ENCODE data around the gene PTPRT. TPM values are rescaled to one million over a fixed set of nuclear protein-coding genes. Genes with fewer than 3 reads are reported as not detected.
A peak's percentile ranks its signal among the peaks of the same experiment; 100 is the strongest.

Gene PTPRT
- polyA plus RNA-seq, 2 of the 4 experiments (the other 2 are of a cell fraction), result not detected

- no peaks in the 10 kb centered on the region for H3K9me3 ChIP-seq
- TF ChIP-seq ESRRA (IDR thresholded peaks at IDR 0.05; ENCODE audit: borderline replicate concordance, low read length) (no peak), EHF (CRISPR knock-in tag; IDR thresholded peaks at IDR 0.05) (no peak), CEBPB (IDR thresholded peaks at IDR 0.05) (no peak), PBX3 (IDR thresholded peaks at IDR 0.05) (no peak)
- no peaks in the 10 kb centered on the region for H3K4me1 ChIP-seq
- no peak for ATAC-seq
- WGBS (ENCODE audit: missing lambda C conversion rate), result 2% methylated on average over 4 of the region's 4 CpGs
- DNase-seq (ENCODE audit: low read depth in 1 of 2, low spot score in 1 of 2), result no peak
- FAIRE-seq, result no peak
- CTCF ChIA-PET, result interaction anchor here (0.5 kb wide), 1 partner anchor 25 kb away, joined by 3 read pairs; no protein-coding TSS in a partner anchor
- no peak overlapping the region for H3K4me2 ChIP-seq
- H3K27ac ChIP-seq, result no peak overlapping the region
- POLR2A ChIA-PET, result no interaction called here
- no peak overlapping the region for H3K4me3 ChIP-seq
Observed at GRCh38 chr20:43237651-43238168, 48.0 kb upstream of the PTPRT start.

GRCh38 chr20:43235998-43236397 lies 46.3 kb upstream of the PTPRT start:
- no peak for TF ChIP-seq CHD2 (IDR thresholded peaks at IDR 0.05; ENCODE audit: low read length, partially characterized antibody)
- peak; percentile 79 for TF ChIP-seq MAFK (IDR thresholded peaks at IDR 0.05; ENCODE audit: partially characterized antibody)
- no peak for TF ChIP-seq SREBF2 (IDR thresholded peaks at IDR 0.05)
- TF ChIP-seq, protein P1, sequence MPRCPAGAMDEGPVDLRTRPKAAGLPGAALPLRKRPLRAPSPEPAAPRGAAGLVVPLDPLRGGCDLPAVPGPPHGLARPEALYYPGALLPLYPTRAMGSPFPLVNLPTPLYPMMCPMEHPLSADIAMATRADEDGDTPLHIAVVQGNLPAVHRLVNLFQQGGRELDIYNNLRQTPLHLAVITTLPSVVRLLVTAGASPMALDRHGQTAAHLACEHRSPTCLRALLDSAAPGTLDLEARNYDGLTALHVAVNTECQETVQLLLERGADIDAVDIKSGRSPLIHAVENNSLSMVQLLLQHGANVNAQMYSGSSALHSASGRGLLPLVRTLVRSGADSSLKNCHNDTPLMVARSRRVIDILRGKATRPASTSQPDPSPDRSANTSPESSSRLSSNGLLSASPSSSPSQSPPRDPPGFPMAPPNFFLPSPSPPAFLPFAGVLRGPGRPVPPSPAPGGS (IDR thresholded peaks at IDR 0.05), result no peak
- TF ChIP-seq HOXB5 (CRISPR knock-in tag; IDR thresholded peaks at IDR 0.05), result no peak
- TF ChIP-seq CBX2 (IDR thresholded peaks at IDR 0.05; ENCODE audit: borderline replicate concordance, low read depth), result no peak
- TF ChIP-seq BHLHE40 (IDR thresholded peaks at IDR 0.05; ENCODE audit: low read depth, low read length), result no peak
- no peak overlapping the region for H3K4me3 ChIP-seq
- WGBS (ENCODE audit: missing lambda C conversion rate), result 0% methylated on average over 2 of the region's 2 CpGs
- H3K9me3 ChIP-seq, result no peaks in the 10 kb centered on the region
- ChIA-PET POLR2A (no interaction called here), CTCF (no interaction called here)
- no peak for ATAC-seq
- H3K4me1 ChIP-seq, result no peaks in the 10 kb centered on the region
- no peak overlapping the region for H3K27ac ChIP-seq
- no peak for FAIRE-seq
- DNase-seq (ENCODE audit: low read depth in 1 of 2, low spot score in 1 of 2), result no peak
- no peak overlapping the region for H3K4me2 ChIP-seq

- Histone ChIP-seq H3K4me1 (no peaks in the 10 kb centered on the region), H3K27ac (no peak overlapping the region), H3K9me3 (no peaks in the 10 kb centered on the region), H3K4me2 (no peak overlapping the region), H3K4me3 (no peak overlapping the region)
- CTCF ChIA-PET, result interaction anchor here (1.2 kb wide), 1 partner anchor 44 kb away, joined by 3 read pairs; no protein-coding TSS in a partner anchor
- POLR2A ChIA-PET, result no interaction called here
- WGBS (ENCODE audit: missing lambda C conversion rate), result 0% methylated on average over 1 of the region's 1 CpG
- no peak for FAIRE-seq
- no peak for DNase-seq (ENCODE audit: low read depth in 1 of 2, low spot score in 1 of 2)
- ATAC-seq, result no peak
- no peak for TF ChIP-seq NFE2L2 (conservative IDR thresholded peaks at IDR 0.05; ENCODE audit: low read length)
- no peak for TF ChIP-seq HDAC2 (IDR thresholded peaks at IDR 0.05)
- TF ChIP-seq PHF8 (IDR thresholded peaks at IDR 0.05; ENCODE audit: borderline replicate concordance, low read depth), result no peak
- TF ChIP-seq SREBF2 (IDR thresholded peaks at IDR 0.05), result no peak
- TF ChIP-seq CEBPB (IDR thresholded peaks at IDR 0.05), result no peak
- no peak for TF ChIP-seq ZFP36 (IDR thresholded peaks at IDR 0.05; ENCODE audit: borderline replicate concordance, partially characterized antibody)
- TF ChIP-seq MAX (IDR thresholded peaks at IDR 0.05), result no peak
- TF ChIP-seq TFCP2L1 (CRISPR knock-in tag; IDR thresholded peaks at IDR 0.05), result no peak
- TF ChIP-seq, protein P2, sequence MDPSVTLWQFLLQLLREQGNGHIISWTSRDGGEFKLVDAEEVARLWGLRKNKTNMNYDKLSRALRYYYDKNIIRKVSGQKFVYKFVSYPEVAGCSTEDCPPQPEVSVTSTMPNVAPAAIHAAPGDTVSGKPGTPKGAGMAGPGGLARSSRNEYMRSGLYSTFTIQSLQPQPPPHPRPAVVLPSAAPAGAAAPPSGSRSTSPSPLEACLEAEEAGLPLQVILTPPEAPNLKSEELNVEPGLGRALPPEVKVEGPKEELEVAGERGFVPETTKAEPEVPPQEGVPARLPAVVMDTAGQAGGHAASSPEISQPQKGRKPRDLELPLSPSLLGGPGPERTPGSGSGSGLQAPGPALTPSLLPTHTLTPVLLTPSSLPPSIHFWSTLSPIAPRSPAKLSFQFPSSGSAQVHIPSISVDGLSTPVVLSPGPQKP (IDR thresholded peaks at IDR 0.05; ENCODE audit: low read depth, low read length), result no peak
- no peak for TF ChIP-seq HOXB13 (CRISPR knock-in tag; IDR thresholded peaks at IDR 0.05; ENCODE audit: low read depth)
- TF ChIP-seq ATOH8 (CRISPR knock-in tag; IDR thresholded peaks at IDR 0.05; ENCODE audit: low read depth), result no peak
- no peak for TF ChIP-seq CHD4 (IDR thresholded peaks at IDR 0.05; ENCODE audit: borderline replicate concordance)
- no peak for TF ChIP-seq POLR2AphosphoS2 (conservative IDR thresholded peaks at IDR 0.05; ENCODE audit: low read length)
- TF ChIP-seq ZC3H11A (IDR thresholded peaks at IDR 0.05), result no peak
- no peak for TF ChIP-seq GATA3 (IDR thresholded peaks at IDR 0.05; ENCODE audit: borderline replicate concordance)
- no peak for TF ChIP-seq E2F6 (IDR thresholded peaks at IDR 0.05; ENCODE audit: borderline replicate concordance, low read depth)
- TF ChIP-seq, protein P1 (IDR thresholded peaks at IDR 0.05), result no peak
Observed at GRCh38 chr20:43231829-43232228, 42.1 kb upstream of the PTPRT start.

All from A549 (cell line).